DOHH2 (cell line): ENCODE results near the gene SORL1.
A peak's percentile ranks its signal among the peaks of the same experiment; 100 is the strongest.

Source experiments
- H3F3A ChIP-seq: fragments of 200-600 bp; sonication (generic), shearing (Covaris generic); 2 replicates; pipeline ENCODE4 v1.6.0; 2016; ENCODE audit warnings: antibody characterized with exemption, mild to moderate bottlenecking; ENCODE audit not compliant: control insufficient read depth, insufficient read depth
- H3K27ac ChIP-seq: fragments of 200-600 bp; sonication (generic); 2 replicates; pipeline ENCODE4 v1.5.1; 2014; ENCODE audit warnings: low read depth, mild to moderate bottlenecking, low read length, moderate library complexity
- H3K27me3 ChIP-seq: fragments of 200-600 bp; sonication (generic); 2 replicates; pipeline ENCODE4 v1.6.1; 2014; ENCODE audit warnings: mild to moderate bottlenecking, low read length, mixed read lengths; ENCODE audit not compliant: control insufficient read depth
- H3K36me3 ChIP-seq: fragments of 200-600 bp; sonication (generic); 2 replicates; pipeline ENCODE4 v1.6.1; 2014; ENCODE audit warnings: mild to moderate bottlenecking, low read length, moderate library complexity, mixed read lengths; ENCODE audit not compliant: control insufficient read depth
- H3K4me1 ChIP-seq: fragments of 200-600 bp; sonication (generic); 2 replicates; pipeline ENCODE4 v1.6.1; 2014; ENCODE audit warnings: mild to moderate bottlenecking, low read length, mixed read lengths; ENCODE audit not compliant: control insufficient read depth
- H3K4me2 ChIP-seq: fragments of 200-600 bp; sonication (generic); 2 replicates; pipeline ENCODE4 v1.6.0; 2014; ENCODE audit warnings: mild to moderate bottlenecking, low read length, moderate library complexity
- H3K4me3 ChIP-seq: fragments of 200-600 bp; sonication (generic); 2 replicates; pipeline ENCODE4 v1.5.1; 2014; ENCODE audit warnings: mild to moderate bottlenecking, low read length, mixed read lengths
- H3K79me2 ChIP-seq: fragments of 200-600 bp; sonication (generic); 2 replicates; pipeline ENCODE4 v1.6.1; 2014; ENCODE audit warnings: mild to moderate bottlenecking, low read length, mixed read lengths; ENCODE audit not compliant: control insufficient read depth
- H3K9me2 ChIP-seq: fragments of 200-600 bp; sonication (generic); replicated peaks from 2 replicates; pipeline ENCODE4 v1.6.1; 2014; ENCODE audit warnings: mild to moderate bottlenecking, low read length, mixed read lengths; ENCODE audit not compliant: control insufficient read depth
- H3K9me3 ChIP-seq: fragments of 200-600 bp; sonication (generic); 2 replicates; pipeline ENCODE4 v1.6.1; 2014; ENCODE audit warnings: antibody characterized with exemption, low read length, mixed read lengths; ENCODE audit not compliant: control insufficient read depth, insufficient read depth
- H4K20me1 ChIP-seq: fragments of 200-600 bp; sonication (generic); 2 replicates; pipeline ENCODE4 v1.6.0; 2014; ENCODE audit warnings: low read depth, mild to moderate bottlenecking, antibody characterized with exemption, low read length, moderate library complexity; ENCODE audit not compliant: control insufficient read depth, insufficient read depth
- EZH2phosphoT487 ChIP-seq: fragments of 200-600 bp; sonication (generic); IDR thresholded peaks from 2 replicates; pipeline ENCODE4 v1.6.1; 2017; ENCODE audit warnings: borderline replicate concordance, mild to moderate bottlenecking, antibody characterized with exemption, low read length, moderate library complexity, mixed read lengths
- TF ChIP-seq, protein P1 (sequence below): fragments of 200-600 bp; sonication (generic); IDR thresholded peaks from one replicate; pipeline ENCODE4 v1.5.1; 2014; ENCODE audit warnings: antibody characterized with exemption, mild to moderate bottlenecking, low read depth, low read length; ENCODE audit not compliant: poor library complexity, severe bottlenecking

SORL1 gene

DNA sequence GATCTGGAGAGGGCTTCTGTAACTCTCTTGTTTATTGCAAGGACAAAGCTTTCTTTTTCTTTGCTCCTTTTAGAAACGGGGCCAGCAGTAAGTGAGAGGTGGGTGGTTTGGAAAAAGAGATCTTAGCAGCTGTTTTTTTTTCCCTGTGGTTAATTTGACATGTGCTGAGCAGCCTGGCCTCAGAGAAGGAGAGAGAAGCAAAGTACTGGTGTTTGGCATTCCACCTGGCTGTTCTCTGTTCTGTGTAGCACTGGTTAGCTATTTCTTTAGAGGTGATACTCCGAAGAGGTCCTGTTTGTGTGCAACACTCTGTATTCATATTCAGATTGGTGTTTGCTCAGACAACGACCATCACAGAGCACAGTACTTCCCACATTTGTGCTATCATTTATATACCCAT is 81.5 kb downstream of the SORL1 start:
- TF ChIP-seq EZH2phosphoT487: no peak
- TF ChIP-seq, protein P1, sequence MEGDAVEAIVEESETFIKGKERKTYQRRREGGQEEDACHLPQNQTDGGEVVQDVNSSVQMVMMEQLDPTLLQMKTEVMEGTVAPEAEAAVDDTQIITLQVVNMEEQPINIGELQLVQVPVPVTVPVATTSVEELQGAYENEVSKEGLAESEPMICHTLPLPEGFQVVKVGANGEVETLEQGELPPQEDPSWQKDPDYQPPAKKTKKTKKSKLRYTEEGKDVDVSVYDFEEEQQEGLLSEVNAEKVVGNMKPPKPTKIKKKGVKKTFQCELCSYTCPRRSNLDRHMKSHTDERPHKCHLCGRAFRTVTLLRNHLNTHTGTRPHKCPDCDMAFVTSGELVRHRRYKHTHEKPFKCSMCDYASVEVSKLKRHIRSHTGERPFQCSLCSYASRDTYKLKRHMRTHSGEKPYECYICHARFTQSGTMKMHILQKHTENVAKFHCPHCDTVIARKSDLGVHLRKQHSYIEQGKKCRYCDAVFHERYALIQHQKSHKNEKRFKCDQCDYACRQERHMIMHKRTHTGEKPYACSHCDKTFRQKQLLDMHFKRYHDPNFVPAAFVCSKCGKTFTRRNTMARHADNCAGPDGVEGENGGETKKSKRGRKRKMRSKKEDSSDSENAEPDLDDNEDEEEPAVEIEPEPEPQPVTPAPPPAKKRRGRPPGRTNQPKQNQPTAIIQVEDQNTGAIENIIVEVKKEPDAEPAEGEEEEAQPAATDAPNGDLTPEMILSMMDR: no peak
- Histone ChIP-seq H3K9me3 (no peaks in the 10 kb centered on the region), H3K9me2 (no peaks in the 10 kb centered on the region), H3K4me1 (peaks cover 78% of the 10 kb centered on the region), H3K36me3 (peaks cover 95% of the 10 kb centered on the region), H3K27me3 (no peaks in the 10 kb centered on the region), H4K20me1 (no peaks in the 10 kb centered on the region), H3K27ac (peak overlapping the region; percentile 83), H3F3A (peaks cover 39% of the 10 kb centered on the region), H3K4me2 (peak overlapping the region; percentile 83), H3K4me3 (no peak overlapping the region), H3K79me2 (peaks cover 79% of the 10 kb centered on the region)

DNA sequence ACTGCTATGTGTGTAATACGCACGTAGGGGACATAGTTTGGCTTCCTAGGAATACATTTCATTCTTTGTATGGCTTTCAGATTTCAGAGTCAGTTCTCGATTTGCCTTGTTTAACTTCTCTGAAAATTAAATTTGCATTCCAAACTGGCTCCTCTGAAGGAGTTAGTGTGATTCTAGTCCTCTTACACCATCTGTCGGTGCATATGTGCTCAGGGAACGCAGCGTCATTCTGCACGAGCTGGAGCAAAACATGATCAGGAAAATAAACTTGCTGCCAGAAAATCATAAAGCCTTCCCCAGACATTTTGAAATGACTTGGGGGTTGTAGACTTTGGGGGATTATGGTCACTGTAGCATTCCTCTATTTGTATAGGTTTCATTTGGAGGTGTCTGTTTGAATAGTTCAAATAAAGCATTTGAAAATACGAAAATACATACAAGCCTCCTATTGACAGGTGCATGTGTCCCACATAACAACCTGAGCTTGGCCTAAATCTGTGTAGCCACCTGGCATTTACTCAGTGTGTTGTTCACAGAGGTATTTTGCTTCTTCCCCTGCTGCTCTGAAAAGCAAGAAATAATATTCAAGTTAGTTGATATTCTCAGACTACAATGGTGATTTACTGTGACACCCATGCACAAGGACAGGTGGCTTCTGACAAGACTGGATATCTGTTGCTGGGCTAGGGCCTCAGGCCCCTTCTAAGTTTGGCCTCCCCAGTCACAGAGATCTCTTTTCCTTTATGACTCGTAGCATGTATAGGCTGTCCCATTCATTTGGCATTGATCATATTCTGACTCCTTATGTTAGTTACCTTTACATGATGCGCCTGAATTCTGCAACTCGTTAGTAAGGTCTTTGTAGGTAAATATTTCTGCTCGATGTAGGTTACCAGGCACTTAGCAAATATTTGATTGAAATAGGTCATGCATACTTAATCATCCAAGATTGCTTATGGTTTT is 82.3 kb downstream of the SORL1 start:
- peaks cover 39% of the 10 kb centered on the region for H3F3A ChIP-seq
- no peaks in the 10 kb centered on the region for H3K27me3 ChIP-seq
- H3K4me2 ChIP-seq: peak overlapping the region; percentile 83
- peaks cover 80% of the 10 kb centered on the region for H3K79me2 ChIP-seq
- peak overlapping the region; percentile 83 for H3K27ac ChIP-seq
- no peaks in the 10 kb centered on the region for H3K9me2 ChIP-seq
- H4K20me1 ChIP-seq: no peaks in the 10 kb centered on the region
- peaks cover 86% of the 10 kb centered on the region for H3K4me1 ChIP-seq
- TF ChIP-seq, protein P1: peak; percentile 39
- TF ChIP-seq EZH2phosphoT487: no peak
- peak overlapping the region; percentile 2; the same call in 1 of the 2 replicates for H3K4me3 ChIP-seq
- H3K9me3 ChIP-seq: no peaks in the 10 kb centered on the region
- peaks cover 95% of the 10 kb centered on the region for H3K36me3 ChIP-seq

DNA sequence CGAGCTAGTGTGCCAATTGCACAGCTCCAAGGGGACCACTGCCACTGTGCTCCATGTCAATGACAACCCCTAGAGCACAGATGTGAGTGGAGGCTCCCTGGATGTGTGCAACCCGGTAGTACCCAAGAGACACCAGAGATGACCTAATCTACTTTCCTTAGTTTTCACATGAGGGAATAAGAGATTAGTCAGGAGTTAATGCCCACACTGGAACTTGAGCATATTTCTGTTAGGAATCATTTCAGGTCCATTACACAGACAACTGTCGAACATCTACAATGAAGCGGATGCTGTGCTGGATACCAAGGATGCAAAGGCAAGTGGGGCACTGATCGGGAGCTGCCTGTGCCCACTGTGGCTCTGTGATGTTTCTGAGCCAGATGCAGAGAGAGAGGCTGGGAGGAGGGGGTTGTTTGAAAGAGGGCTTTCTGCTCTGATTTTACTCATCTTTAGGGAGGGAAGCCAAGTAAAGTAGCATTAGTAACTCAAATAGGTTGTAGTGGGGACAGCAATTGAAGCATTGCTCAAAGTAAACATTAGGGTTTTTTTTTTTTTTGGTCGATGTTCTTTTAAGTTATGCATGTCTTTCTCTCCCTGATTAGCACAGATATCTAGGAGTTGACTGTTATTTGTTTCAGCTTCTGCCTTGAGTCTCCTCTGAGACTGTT is 83.1 kb downstream of the SORL1 start:
- no peaks in the 10 kb centered on the region for H3K27me3 ChIP-seq
- TF ChIP-seq, protein P1: no peak
- no peak for TF ChIP-seq EZH2phosphoT487
- peak overlapping the region; percentile 62; the same call in 1 of the 2 replicates for H3K4me3 ChIP-seq
- H3K4me2 ChIP-seq: peak overlapping the region; percentile 83
- peaks cover 33% of the 10 kb centered on the region for H3F3A ChIP-seq
- H3K9me2 ChIP-seq: no peaks in the 10 kb centered on the region
- H3K9me3 ChIP-seq: no peaks in the 10 kb centered on the region
- H3K79me2 ChIP-seq: peaks cover 78% of the 10 kb centered on the region
- peaks cover 89% of the 10 kb centered on the region for H3K4me1 ChIP-seq
- H3K27ac ChIP-seq: peak overlapping the region; percentile 83
- H3K36me3 ChIP-seq: peaks cover 95% of the 10 kb centered on the region
- no peaks in the 10 kb centered on the region for H4K20me1 ChIP-seq
